Measurements from ENCODE around the gene LIMS2.

Gene LIMS2

GRCh38 chr2:127704641-127705390 lies 29.5 kb upstream of the LIMS2 start:
- Histone ChIP-seq H3K4me1 (ENCODE audit: control insufficient read depth, insufficient read depth, low read length) (no peaks in the 10 kb centered on the region; the same call in 1 of the 2 replicates), H3K9me3 (ENCODE audit: control insufficient read depth, insufficient read depth, low read depth, low read length) (no peaks in the 10 kb centered on the region), H3K36me3 (ENCODE audit: control insufficient read depth in 2 of 2, insufficient read depth in 1 of 2, low read length in 2 of 2) (peaks cover 14 to 57% of the 10 kb centered on the region in 2 experiments), H3K27ac (ENCODE audit: extremely low read depth, low read depth, low read length) (no peak overlapping the region), H3K4me3 (ENCODE audit: low read depth, low read length) (no peak overlapping the region)
- ChIA-PET POLR2A (interaction anchor here (1.1 to 1.5 kb wide), 2 partner anchors 29 to 178 kb away, joined by 3 read pairs; no protein-coding TSS in a partner anchor), CTCF (interaction anchor here (0.7 to 1.4 kb wide), 4 partner anchors 13 to 114 kb away, joined by 3 to 7 read pairs (median 4); no protein-coding TSS in a partner anchor)
- TF ChIP-seq GFI1B (tag by site-specific recombination; IDR thresholded peaks at IDR 0.05), result no peak
- peak; percentile 24; the same call in 1 of the 2 replicates for TF ChIP-seq ZIC2 (tag by site-specific recombination; IDR thresholded peaks at IDR 0.05)
- TF ChIP-seq ZNF138 (tag by site-specific recombination; IDR thresholded peaks at IDR 0.05; ENCODE audit: borderline replicate concordance), result no peak
- 0 out of 2 replicates have a peak, but pooled peaks have one; percentile 8 for TF ChIP-seq PRDM4 (tag by site-specific recombination; IDR thresholded peaks at IDR 0.05)

GRCh38 chr2:127703282-127703681 lies 28.0 kb upstream of the LIMS2 start:
- ChIA-PET POLR2A (interaction anchor here (1.5 kb wide), 1 partner anchor 27 kb away, joined by 3 read pairs; no protein-coding TSS in a partner anchor), CTCF (interaction anchor here (0.6 to 0.9 kb wide), 3 partner anchors 37 to 112 kb away, joined by 3 to 4 read pairs (median 3); no protein-coding TSS in a partner anchor)
- peaks cover 11 to 42% of the 10 kb centered on the region in 2 experiments for H3K36me3 ChIP-seq (ENCODE audit: control insufficient read depth in 2 of 2, insufficient read depth in 1 of 2, low read length in 2 of 2)
- no peak overlapping the region for H3K27ac ChIP-seq (ENCODE audit: extremely low read depth, low read depth, low read length)
- TF ChIP-seq ZNF274 (IDR thresholded peaks at IDR 0.05; ENCODE audit: low read length), result no peak
- TF ChIP-seq ZNF274 (tag by site-specific recombination; IDR thresholded peaks at IDR 0.05; ENCODE audit: borderline replicate concordance), result no peak
- TF ChIP-seq PRDM1 (tag by site-specific recombination; IDR thresholded peaks at IDR 0.05), result no peak
- TF ChIP-seq GLIS2 (tag by site-specific recombination; IDR thresholded peaks at IDR 0.05), result no peak
- TF ChIP-seq ZNF707 (tag by site-specific recombination; IDR thresholded peaks at IDR 0.05), result no peak
- no peak for TF ChIP-seq PATZ1 (tag by site-specific recombination; IDR thresholded peaks at IDR 0.05)
- no peak for TF ChIP-seq ZNF423 (tag by site-specific recombination; IDR thresholded peaks at IDR 0.05)
- no peak for TF ChIP-seq ZBTB21 (tag by site-specific recombination; IDR thresholded peaks at IDR 0.05)
- TF ChIP-seq ZNF133 (tag by site-specific recombination; IDR thresholded peaks at IDR 0.05), result no peak
- TF ChIP-seq TSHZ1 (tag by site-specific recombination; IDR thresholded peaks at IDR 0.05; ENCODE audit: borderline replicate concordance), result no peak
- no peak for TF ChIP-seq TRIM28 (IDR thresholded peaks at IDR 0.05; ENCODE audit: borderline replicate concordance, low read length)
- TF ChIP-seq ZNF433 (tag by site-specific recombination; IDR thresholded peaks at IDR 0.05; ENCODE audit: low read depth), result no peak
- no peak for TF ChIP-seq ZNF18 (tag by site-specific recombination; IDR thresholded peaks at IDR 0.05)
- no peak for TF ChIP-seq ZNF132 (tag by site-specific recombination; IDR thresholded peaks at IDR 0.05; ENCODE audit: borderline replicate concordance)
- TF ChIP-seq KLF1 (tag by site-specific recombination; IDR thresholded peaks at IDR 0.05), result no peak
- TF ChIP-seq ZNF416 (tag by site-specific recombination; IDR thresholded peaks at IDR 0.05), result no peak
- no peak for TF ChIP-seq ZNF76 (tag by site-specific recombination; IDR thresholded peaks at IDR 0.05; ENCODE audit: borderline replicate concordance, low read depth)
- no peak for TF ChIP-seq ZNF324 (tag by site-specific recombination; IDR thresholded peaks at IDR 0.05)
- no peak for TF ChIP-seq HOXA7 (CRISPR knock-in tag; IDR thresholded peaks at IDR 0.05; ENCODE audit: borderline replicate concordance)
- no peaks in the 10 kb centered on the region; the same call in 1 of the 2 replicates for H3K4me1 ChIP-seq (ENCODE audit: control insufficient read depth, insufficient read depth, low read length)
- no peak overlapping the region for H3K4me3 ChIP-seq (ENCODE audit: low read depth, low read length)
- no peaks in the 10 kb centered on the region for H3K9me3 ChIP-seq (ENCODE audit: control insufficient read depth, insufficient read depth, low read depth, low read length)

Measured in HEK293 (cell line).